NCI-H187 (cell line): ENCODE data around the gene TGFA.
"Not testable (repeated sequence)": the region's sequence is repeated elsewhere in the genome, so short reads cannot be mapped to it uniquely, and the experiment has no call there.

Experiments
- DNase-seq, 2 experiments: peaks; one replicate each; lab custom pipeline; 2025; lab: John Stamatoyannopoulos, UW

TGFA gene

DNA sequence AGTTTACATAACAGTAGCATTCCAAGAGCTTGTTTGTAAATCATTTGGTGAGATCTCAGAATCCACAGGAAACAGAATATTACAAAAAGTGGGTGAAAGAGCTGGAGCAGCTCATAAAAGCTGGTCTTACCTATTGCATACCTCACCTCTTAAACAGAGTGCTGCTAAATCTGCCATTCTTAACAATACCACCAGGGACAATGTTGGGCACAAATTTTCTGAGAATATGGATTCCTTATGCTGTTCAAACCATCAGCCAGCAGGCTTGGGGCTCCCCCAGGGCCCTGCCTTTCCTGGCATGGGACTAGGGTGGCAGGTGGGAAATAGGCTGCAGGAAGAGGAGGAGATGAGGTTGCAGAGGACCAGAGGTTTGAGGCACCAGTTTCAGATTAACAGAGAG is 55.6 kb downstream of the TGFA start:
- no peak for DNase-seq

DNA sequence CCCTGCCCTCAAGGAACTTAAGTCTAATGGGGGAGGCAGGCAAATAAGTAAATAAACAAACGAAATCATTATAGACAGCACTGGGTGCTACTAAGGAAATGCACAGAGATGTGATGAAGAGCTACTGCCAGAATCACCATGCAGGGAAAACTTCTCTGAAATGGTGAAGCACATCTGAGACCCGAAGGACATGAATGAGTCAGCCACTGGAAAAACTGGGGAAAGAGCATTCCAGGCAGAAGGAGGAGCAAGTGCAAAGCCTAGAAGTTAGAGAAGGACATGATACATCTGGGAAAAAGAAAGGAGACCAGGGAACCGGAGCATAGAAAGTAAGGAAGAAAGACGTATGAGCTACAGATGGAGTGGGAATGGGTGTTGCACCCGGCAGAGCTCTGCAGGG is 56.8 kb downstream of the TGFA start:
- DNase-seq, result no peak

DNA sequence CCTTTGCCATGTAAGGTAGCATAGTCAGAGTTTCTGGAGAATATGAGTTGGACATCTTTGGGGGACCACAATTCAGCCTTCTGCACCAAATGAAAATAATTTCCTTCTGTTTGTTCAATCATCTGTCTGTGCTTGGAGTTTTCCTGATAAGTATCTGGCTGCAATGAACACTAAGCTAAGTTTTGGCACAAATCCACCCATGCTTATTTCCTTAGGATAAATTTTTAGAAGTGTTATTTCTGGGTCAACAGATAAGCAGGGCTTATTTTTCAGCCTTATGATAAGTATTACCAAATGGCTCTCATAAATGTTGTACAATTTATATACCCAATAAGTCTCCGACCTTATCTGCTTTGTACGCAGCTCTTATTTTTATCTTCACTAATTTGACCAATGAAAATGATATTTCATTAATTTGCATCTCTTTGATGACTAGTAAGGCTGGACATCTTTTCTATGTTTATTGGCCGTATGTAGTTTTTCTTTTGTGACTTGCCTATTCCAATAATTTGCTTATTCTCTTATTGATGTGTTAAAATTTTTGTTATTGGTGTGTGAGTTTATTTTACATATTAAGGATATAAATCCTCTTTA is 59.2 kb downstream of the TGFA start:
- no peak for DNase-seq

- DNase-seq, result no peak
Measured at GRCh38 chr2:70490381-70490780, 63.2 kb downstream of the TGFA start.

- DNase-seq, result no peak
Measured at GRCh38 chr2:70489165-70489564, 64.5 kb downstream of the TGFA start.

DNA sequence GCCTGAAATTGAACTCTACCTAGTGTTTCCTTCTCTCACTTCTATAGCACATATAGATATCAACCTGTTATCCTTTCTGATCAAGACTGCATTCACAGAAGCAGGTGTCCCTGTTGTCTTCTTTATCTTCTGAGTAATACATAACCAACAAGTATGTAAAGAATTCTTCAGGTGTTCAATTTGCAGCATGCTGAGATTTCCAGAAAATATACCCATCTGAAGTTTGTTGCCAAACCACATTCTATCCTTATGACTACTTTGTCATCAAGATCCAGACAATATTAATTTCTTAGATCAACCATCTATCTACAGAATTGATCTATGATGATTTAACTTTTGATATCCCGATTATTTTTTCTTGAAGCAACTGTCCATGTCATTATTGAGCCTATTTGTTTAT is 69.5 kb downstream of the TGFA start:
- DNase-seq, result no peak

GRCh38 chr2:70482401-70482800 is 71.2 kb downstream of the TGFA start:
- no peak for DNase-seq

DNA sequence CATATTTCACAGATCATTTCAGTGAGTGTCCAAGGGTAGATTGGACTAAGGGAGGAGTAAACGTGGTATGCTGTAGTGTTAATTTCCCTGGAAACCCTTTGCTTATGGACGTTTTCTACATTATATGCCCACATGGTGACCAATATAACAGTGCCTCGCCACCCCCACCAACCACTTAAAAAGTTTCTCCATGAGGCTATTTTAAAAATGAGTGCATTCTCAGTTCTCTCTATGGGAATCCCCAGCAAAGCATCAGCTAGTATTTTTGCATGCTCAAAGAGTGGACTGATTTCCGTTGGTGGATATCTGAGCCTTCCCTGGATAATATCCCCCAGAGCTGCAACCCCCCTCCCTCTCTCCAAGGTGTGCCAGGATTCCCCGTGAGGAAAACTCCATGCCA is 73.2 kb downstream of the TGFA start:
- DNase-seq, result no peak

GRCh38 chr2:70479816-70480215 is 73.8 kb downstream of the TGFA start:
- DNase-seq, result no peak

- DNase-seq, result peak; percentile 62 to 71
Measured at GRCh38 chr2:70477441-70477844, 76.2 kb downstream of the TGFA start.

DNA sequence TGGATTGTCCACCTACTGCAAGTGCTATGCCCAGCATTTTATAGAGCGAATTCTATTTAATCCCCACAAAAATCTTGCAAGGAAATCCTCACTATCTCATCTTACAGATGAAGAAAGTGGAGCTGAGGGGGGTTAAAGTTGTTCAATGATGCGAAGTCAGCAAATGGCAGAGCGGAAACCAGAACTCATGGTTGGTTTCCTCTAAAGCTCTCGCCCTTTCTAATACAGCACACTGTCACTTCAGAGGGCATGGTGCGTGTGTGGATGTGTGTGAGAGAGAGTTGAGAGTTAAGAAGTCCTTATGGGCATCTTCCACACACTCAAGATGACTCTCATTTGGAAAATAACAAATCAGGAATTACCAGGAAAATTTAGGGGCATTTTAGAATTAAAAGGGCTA is 78.4 kb downstream of the TGFA start:
- no peak for DNase-seq

DNA sequence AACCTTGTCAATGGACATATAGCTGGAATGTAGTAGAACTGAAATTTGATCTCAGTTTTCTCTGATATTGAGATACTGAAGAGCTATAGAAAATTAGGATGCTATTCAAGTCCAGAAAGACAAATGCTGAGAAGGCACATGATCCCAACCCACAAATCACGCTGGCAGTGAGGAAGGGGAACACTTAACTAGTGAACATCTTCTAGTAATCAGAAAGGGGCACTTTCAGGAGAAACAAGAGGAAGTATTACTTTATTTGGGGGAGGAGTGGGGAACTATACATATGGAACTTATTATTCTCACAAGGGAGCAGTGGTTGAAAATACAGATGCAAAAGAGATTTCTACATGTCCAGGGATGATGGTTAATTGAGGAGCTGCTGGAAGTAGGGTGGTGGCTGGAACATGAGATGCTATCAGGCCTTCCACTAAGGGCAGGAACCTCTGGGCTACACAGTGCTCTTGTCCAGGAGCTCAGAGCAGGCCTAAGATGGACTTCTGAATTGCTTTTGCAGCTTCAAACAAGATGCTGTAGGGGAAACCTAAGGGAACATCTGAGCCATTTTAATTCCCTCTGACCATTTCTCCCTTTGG is 79.3 kb downstream of the TGFA start:
- no peak for DNase-seq

DNA sequence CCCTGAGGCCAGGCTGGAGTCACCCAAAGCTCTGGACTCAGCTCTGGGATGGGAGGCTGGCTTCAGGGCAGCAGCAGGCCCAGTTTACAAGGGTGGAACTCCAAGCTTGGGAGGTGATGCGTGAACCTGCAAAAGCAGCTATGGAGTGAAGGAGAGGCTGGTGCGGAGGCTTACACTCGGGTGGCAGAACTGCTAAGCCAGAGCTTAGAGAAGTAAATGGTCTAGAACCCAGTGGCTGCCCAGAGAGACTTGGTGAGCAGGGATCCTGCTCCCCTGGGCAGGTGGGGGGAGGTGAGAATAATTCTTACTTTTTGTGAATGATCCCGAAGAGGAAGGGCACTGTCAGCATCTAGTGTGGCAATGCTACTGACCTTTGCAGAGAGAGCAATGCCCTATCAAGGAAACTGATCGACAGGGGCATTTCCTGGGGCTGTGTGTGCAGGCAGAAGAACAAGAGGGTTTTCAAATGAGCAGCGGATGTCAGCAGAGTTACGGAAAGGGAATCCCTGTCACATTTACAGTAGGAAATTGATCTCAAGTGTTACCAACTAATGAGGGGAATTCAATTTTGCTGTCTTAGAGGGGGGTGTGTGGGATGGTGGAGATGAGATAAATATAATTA is 80.4 kb downstream of the TGFA start:
- DNase-seq, result no peak

DNA sequence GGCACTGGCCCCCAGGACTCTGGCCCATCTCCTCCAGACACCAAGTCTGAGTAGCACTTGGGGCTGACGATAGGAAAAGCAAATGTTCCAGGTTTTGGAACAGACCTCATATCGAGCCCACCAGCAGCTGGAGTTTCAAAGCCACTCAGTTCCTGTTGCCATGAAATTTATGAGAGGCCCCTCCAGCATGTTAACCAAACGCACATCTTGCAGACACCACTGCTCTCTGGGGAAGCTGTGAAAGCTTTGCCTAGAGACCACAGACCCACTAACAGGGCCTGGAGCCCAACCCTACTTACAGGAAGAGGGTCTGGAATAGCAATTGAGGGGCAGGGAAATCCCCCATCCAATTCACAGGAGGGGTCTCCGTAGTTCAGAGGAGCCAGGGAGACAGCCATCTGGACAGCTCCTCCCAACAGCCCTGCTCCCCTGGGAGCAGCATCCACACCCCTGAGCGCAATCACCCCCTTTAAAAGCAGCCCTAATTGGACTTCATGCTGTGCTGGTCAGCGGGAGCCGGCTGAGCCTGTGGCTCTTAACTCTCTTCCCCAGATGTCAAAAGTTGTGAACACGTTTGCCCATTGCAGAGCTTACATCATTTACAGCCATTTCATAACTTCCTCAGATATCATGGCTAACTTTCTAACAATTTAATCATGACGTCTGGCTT is 81.3 kb downstream of the TGFA start:
- DNase-seq, result no peak

DNA sequence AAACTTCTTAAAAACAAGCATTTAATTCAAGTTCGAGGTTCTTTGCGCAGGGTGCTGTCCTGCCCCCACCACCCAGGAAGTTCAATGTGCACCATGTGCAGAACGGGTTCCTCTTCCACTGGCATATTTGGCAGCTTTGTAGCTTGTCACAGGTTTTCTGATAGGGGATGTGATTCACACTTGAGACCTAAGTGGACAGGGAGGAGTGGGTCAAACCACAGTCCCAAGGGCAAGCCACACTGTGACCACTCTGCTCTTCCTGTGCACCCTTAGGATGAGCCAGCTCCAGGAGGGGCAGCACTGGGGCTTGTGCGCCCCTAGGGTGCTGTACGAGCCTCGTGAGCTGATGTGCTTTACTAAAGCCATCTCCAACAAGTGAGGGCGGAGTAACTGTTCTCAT is 82.5 kb downstream of the TGFA start:
- DNase-seq, result no peak

- DNase-seq, result no peak
Measured at GRCh38 chr2:70469961-70470360, 83.7 kb downstream of the TGFA start.

DNA sequence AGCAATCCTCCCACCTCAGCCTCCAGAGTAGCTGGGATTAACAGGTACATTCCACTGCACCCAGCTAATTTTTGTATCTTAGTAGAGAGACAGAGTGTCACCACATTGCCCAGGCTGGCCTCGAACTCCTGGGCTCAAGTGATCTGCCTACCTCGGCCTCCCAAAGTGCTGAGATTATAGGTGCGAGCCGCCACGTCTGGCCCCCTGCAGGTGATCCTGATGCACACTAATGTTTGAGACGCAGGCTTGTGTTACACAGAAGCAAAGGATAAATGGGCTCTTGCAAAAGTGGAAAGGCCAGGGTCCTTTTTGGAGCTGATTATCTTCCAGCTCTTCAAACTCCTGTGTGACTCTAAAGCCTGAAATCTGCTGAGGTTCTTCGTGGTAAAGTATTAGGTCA is 84.2 kb downstream of the TGFA start:
- no peak for DNase-seq

- DNase-seq, result no peak
Measured at GRCh38 chr2:70468878-70469277, 84.7 kb downstream of the TGFA start.

GRCh38 chr2:70467831-70468779 is 85.5 kb downstream of the TGFA start:
- no peak for DNase-seq

DNA sequence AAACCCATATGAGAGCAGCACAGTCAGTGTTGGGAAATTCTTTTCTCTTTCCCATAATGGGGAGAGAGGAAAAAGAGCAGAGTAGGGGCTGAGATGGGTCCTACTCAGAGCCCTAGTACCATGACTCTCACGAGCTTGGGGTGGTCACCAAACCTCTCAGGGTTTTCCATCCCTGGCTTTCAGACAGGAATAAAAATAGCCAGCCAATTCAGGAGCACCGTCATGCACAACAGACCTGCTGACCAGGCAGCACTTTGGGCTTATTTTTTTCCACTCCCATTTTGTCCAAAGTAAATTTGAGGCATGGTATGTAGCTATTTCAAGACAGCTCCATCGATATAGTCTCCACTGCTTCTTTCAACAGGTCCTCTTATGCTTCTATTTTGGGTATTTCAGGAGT is 86.4 kb downstream of the TGFA start:
- DNase-seq, result no peak

GRCh38 chr2:70466647-70467046 is 87.0 kb downstream of the TGFA start:
- not testable (repeated sequence) for DNase-seq

GRCh38 chr2:70463997-70464396 is 89.6 kb downstream of the TGFA start:
- no peak for DNase-seq
